K562 (cell line): ENCODE data around the gene SPATA2. TPM values are rescaled to one million over a fixed set of nuclear protein-coding genes. Genes with fewer than 3 reads are reported as not detected.
A peak's percentile ranks its signal among the peaks of the same experiment; 100 is the strongest.
"Not testable (repeated sequence)": the region's sequence is repeated elsewhere in the genome, so short reads cannot be mapped to it uniquely, and the experiment has no call there.

Source experiments
- ATAC-seq: fragments of 200-7000 bp; cut with Tn5 transposase; 3 replicates; pipeline ENCODE4 v1.9.1; 2020; ENCODE audit warnings: moderate library complexity
- BruUV-seq: library from RNA; stranded (reverse); fragments of 400-500 nt; replicated peaks from 2 replicates; lab custom pipeline; 2021; lab: Mats Ljungman, UMichigan
- CTCF ChIA-PET: fragments of 300-600 bp; formaldehyde crosslinking; extraction: SDS; loops from one replicate; lab custom pipeline; 2021; ENCODE audit warnings: low intra/inter-chr PET ratio; lab: Yijun Ruan, JAX
- POLR2A ChIA-PET: fragments of 300-600, 350-650 bp; sonication (Branson Sonifier 250); formaldehyde crosslinking; extraction: SDS; loops from one replicate; lab custom pipeline; 2021; ENCODE audit warnings: antibody characterized with exemption, inconsistent platforms; lab: Yijun Ruan, JAX
- DNase-seq, 4 experiments: peaks; one replicate each; pipeline versions ENCODE4 v3.0.0 to v3.0.0-alpha.2; 2011 to 2018; ENCODE audit warnings: low spot score in 3 of 4, mixed read lengths in 3 of 4; ENCODE audit errors: extremely low read depth in 1 of 4
- FAIRE-seq: peaks from 2 replicates; lab custom pipeline; 2011; peaks lifted over from hg19 to GRCh38; lab: Jason Lieb, UNC
- H2AFZ ChIP-seq: 2 replicates; pipeline ENCODE4 v1.6.0; 2011; ENCODE audit warnings: low read depth, low read length, control low read depth, inconsistent platforms
- H3K27ac ChIP-seq: fragments of 200-600 bp; 3 replicates; pipeline ENCODE4 v1.8.0; 2011; ENCODE audit warnings: low read depth, mild to moderate bottlenecking, control low read depth, inconsistent platforms, low read length, moderate library complexity, mixed read lengths; ENCODE audit errors: extremely low read depth
- H3K27me3 ChIP-seq, 2 experiments: fragments of 300-600 bp in 1 of 2; 2 replicates in 1 of 2; 3 replicates in 1 of 2; pipeline versions ENCODE4 v1.6.0 to v1.8.0; 2011; ENCODE audit warnings: inconsistent platforms in 2 of 2, low read length in 2 of 2, mild to moderate bottlenecking in 1 of 2, mixed read lengths in 1 of 2, moderate library complexity in 1 of 2; ENCODE audit not compliant: control insufficient read depth in 2 of 2, insufficient read depth in 2 of 2
- H3K36me3 ChIP-seq: fragments of 300-600 bp; 3 replicates; pipeline ENCODE4 v1.8.0; 2011; ENCODE audit warnings: mild to moderate bottlenecking, low read length, inconsistent platforms; ENCODE audit not compliant: control insufficient read depth, insufficient read depth
- H3K4me1 ChIP-seq, 2 experiments: fragments of 200-600 bp in 1 of 2; replicated peaks in 1 of 2; 2 replicates in 1 of 2; 3 replicates in 1 of 2; pipeline versions ENCODE4 v1.5.1 to v1.8.0; 2011; ENCODE audit warnings: inconsistent platforms in 2 of 2, low read length in 2 of 2, mild to moderate bottlenecking in 1 of 2, mixed read lengths in 1 of 2, moderate library complexity in 1 of 2; ENCODE audit not compliant: control insufficient read depth in 2 of 2, insufficient read depth in 2 of 2
- H3K4me2 ChIP-seq: 2 replicates; pipeline ENCODE4 v1.6.1; 2011; ENCODE audit warnings: low read length, control low read depth, inconsistent platforms, mixed read lengths; ENCODE audit not compliant: insufficient read depth
- H3K4me3 ChIP-seq: fragments of 200-600 bp; sonication (generic), shearing (Covaris generic); 2 replicates; pipeline ENCODE4 v1.5.1; 2016; ENCODE audit warnings: control low read depth, inconsistent platforms
- H3K79me2 ChIP-seq: fragments of 200-600 bp; 3 replicates; pipeline ENCODE4 v1.8.0; 2011; ENCODE audit warnings: low read length, inconsistent platforms; ENCODE audit not compliant: control insufficient read depth, insufficient read depth
- H3K9ac ChIP-seq, 2 experiments: 2 replicates each; pipeline versions ENCODE4 v1.6.0 to v1.6.1; 2011; ENCODE audit warnings: low read depth in 2 of 2, low read length in 2 of 2, control low read depth in 1 of 2, inconsistent platforms in 1 of 2, mild to moderate bottlenecking in 1 of 2, mixed read lengths in 1 of 2; ENCODE audit not compliant: insufficient read depth in 1 of 2
- H3K9me1 ChIP-seq: one replicate; pipeline ENCODE4 v1.6.0; 2011; ENCODE audit warnings: inconsistent platforms, mild to moderate bottlenecking, low read length, moderate library complexity; ENCODE audit not compliant: control insufficient read depth, insufficient read depth
- H3K9me3 ChIP-seq: replicated peaks from 2 replicates; pipeline ENCODE4 v1.5.1; 2011; ENCODE audit warnings: low read depth, low read length, inconsistent platforms; ENCODE audit not compliant: control insufficient read depth, insufficient read depth
- H4K20me1 ChIP-seq: replicated peaks from 2 replicates; pipeline ENCODE4 v1.6.1; 2011; ENCODE audit warnings: low read length, inconsistent platforms, mixed read lengths; ENCODE audit not compliant: control insufficient read depth, insufficient read depth
- CTBP1 ChIP-seq: fragments of 450-650 bp; IDR thresholded peaks from 2 replicates; pipeline ENCODE4 v1.6.1; 2016; ENCODE audit warnings: borderline replicate concordance
- ESRRA ChIP-seq: fragments of 450-650 bp; IDR thresholded peaks from 2 replicates; pipeline ENCODE4 v1.6.1; 2014; ENCODE audit warnings: low read depth, mild to moderate bottlenecking, moderate library complexity, borderline replicate concordance
- NFIC ChIP-seq: fragments of 450-650 bp; IDR thresholded peaks from 2 replicates; pipeline ENCODE4 v1.6.1; 2017; ENCODE audit warnings: mild to moderate bottlenecking, inconsistent platforms
- WGBS: fragments of 100-300 bp; shearing (Covaris generic); methylation state at CpG from one replicate; pipeline ENCODE4 v1.1.6; 2016; ENCODE audit warnings: low coverage, mixed read lengths; ENCODE audit not compliant: insufficient coverage; ENCODE audit errors: missing lambda C conversion rate; 5-methylcytosine and 5-hydroxymethylcytosine counted together
- in situ Hi-C: fragments of 300-500 bp; cut with MboI; formaldehyde crosslinking; loops from 4 replicates; pipeline ENCODE4 v1.15.0; 2018; ENCODE audit warnings: inconsistent platforms, mixed read lengths
- intact Hi-C: fragments of 100-400 bp; cut with micrococcal nuclease; formaldehyde crosslinking; loops from 2 replicates; pipeline ENCODE4 v1.14.2; 2022
- polyA plus RNA-seq, 8 experiments: library from polyadenylated mRNA; depleted of rRNA in 4 of 8; stranded (reverse) in 5 of 8; unstranded in 3 of 8; fragments of >200 nt; fragmentation: Nextera tagmentation in 2 of 8; fragmentation: Illumina TruSeq in 1 of 8; extraction: Ambion mirVana in 2 of 8; extraction: Trizol in 1 of 8; gene quantifications; 2 replicates each; pipeline versions ENCODE4 v1.2.1 to v1.2.3, GENCODE V29; 2011 to 2014; ENCODE audit warnings: inconsistent platforms in 1 of 8, missing spikeins in 1 of 8
- total RNA-seq, 7 experiments: library from RNA; depleted of rRNA in 6 of 7; stranded (reverse); fragments of >200 nt in 6 of 7; fragmentation: Illumina TruSeq in 2 of 7; extraction: Trizol in 2 of 7; gene quantifications; 2 replicates each; pipeline versions ENCODE4 v1.2.1 to v1.2.3, GENCODE V29; 2011 to 2021; ENCODE audit warnings: low replicate concordance in 1 of 7
- TF ChIP-seq, protein P1 (sequence below): sonication (generic); IDR thresholded peaks from 2 replicates; pipeline ENCODE4 v1.6.1; 2016
- TF ChIP-seq, protein P2 (sequence below), 3 experiments: IDR thresholded peaks in 2 of 3; conservative IDR thresholded peaks in 1 of 3; 2 replicates each; pipeline ENCODE4 v1.5.1; 2011 to 2012; ENCODE audit warnings: low read length in 3 of 3, mild to moderate bottlenecking in 3 of 3, control low read depth in 2 of 3, improper control_type of control experiment in 1 of 3, inconsistent platforms in 1 of 3, low read depth in 1 of 3, mixed read lengths in 1 of 3, moderate library complexity in 1 of 3; ENCODE audit not compliant: insufficient read depth in 2 of 3

SPATA2 gene
- total and polyA plus RNA-seq, 9 of the 15 experiments (the other 6 are each of a cell fraction or from before 2014, with no cell fraction given), result 0.46 to 8.2 (median 2.7) TPM

DNA sequence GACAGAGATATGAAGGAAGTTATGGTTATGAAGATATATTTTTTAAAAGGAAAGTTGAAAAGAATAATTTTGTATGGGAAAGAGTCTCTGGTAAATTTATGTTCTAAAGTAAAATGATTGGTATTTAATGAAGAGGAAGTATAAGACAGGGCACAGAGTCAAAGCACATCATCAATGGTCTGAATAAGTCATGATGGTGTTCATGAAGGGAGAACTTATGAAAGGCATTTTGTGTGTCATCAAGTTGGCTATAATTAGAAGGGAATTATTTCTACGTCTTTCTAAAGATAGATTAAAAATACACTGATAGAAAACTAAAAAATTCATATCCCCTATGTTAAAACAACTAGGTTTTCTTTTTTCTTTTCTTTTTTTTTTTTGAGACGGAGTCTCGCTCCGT, 46.1 kb upstream of the SPATA2 start (continued):
- TF ChIP-seq, protein P1, sequence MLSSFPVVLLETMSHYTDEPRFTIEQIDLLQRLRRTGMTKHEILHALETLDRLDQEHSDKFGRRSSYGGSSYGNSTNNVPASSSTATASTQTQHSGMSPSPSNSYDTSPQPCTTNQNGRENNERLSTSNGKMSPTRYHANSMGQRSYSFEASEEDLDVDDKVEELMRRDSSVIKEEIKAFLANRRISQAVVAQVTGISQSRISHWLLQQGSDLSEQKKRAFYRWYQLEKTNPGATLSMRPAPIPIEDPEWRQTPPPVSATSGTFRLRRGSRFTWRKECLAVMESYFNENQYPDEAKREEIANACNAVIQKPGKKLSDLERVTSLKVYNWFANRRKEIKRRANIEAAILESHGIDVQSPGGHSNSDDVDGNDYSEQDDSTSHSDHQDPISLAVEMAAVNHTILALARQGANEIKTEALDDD, result no peak

DNA sequence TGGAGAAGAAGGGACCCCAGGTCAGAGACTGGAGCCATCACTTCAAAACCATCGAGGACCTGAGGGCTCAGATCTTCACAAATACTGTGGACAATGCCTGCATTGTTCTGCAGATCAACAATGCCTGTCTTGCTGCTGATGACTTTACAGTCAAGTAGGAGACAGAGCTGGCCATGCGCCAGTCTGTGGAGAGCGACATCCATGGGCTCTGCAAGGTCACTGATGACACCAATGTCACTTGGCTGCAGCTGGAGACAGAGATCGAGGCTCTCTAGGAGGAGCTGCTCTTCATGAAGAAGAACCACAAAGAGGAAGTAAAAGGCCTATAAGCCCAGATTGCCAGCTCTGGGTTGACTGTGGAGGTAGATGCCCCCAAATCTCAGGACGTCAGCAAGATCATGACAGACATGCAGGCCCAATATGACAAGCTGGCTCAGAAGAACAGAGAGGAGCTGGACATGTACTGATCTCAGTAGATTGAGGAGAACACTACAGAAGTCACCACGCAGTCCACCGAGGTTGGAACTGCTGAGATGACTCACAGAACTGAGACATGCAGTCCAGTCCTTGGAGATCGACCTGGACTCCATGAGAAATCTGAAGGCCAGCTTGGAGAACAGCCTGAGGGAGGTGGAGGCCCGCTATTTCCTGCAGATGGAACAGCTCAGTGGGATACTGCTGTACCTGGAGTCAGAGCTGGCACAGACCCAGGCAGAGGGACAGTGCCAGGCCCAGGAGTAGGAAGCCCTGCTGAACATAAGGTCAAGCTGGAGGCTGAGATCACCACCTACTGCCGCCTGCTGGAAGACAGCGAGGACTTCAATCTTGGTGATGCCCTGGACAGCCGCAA, 42.0 kb upstream of the SPATA2 start:
- peak in 1 of 4 experiments; percentile 0 for DNase-seq
- not testable (repeated sequence) for H3K9me1 ChIP-seq, H3K27ac ChIP-seq, H4K20me1 ChIP-seq, H3K9ac ChIP-seq
- WGBS, result 77% methylated on average over 12 of the region's 12 CpGs
- TF ChIP-seq, protein P2, sequence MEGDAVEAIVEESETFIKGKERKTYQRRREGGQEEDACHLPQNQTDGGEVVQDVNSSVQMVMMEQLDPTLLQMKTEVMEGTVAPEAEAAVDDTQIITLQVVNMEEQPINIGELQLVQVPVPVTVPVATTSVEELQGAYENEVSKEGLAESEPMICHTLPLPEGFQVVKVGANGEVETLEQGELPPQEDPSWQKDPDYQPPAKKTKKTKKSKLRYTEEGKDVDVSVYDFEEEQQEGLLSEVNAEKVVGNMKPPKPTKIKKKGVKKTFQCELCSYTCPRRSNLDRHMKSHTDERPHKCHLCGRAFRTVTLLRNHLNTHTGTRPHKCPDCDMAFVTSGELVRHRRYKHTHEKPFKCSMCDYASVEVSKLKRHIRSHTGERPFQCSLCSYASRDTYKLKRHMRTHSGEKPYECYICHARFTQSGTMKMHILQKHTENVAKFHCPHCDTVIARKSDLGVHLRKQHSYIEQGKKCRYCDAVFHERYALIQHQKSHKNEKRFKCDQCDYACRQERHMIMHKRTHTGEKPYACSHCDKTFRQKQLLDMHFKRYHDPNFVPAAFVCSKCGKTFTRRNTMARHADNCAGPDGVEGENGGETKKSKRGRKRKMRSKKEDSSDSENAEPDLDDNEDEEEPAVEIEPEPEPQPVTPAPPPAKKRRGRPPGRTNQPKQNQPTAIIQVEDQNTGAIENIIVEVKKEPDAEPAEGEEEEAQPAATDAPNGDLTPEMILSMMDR (IDR thresholded peaks at IDR 0.05 in 2 of 3, conservative IDR thresholded peaks at IDR 0.05 in 1 of 3; ENCODE audit: insufficient read depth in 2 of 3, low read depth in 1 of 3, low read length in 3 of 3), result peak in 1 of 3 experiments; percentile 7; a peak in 2 of 6 replicates
- TF ChIP-seq CTBP1, result 0 out of 2 replicates have a peak, but pooled peaks have one; percentile 24
- TF ChIP-seq NFIC, result peak; percentile 52
- TF ChIP-seq ESRRA, result peak; percentile 87
- TF ChIP-seq, all 486 proteins: peak for 4; not testable (repeated sequence) for 482
- peaks cover 50% of the 10 kb centered on the region; the same call in 2 of the 3 replicates for H3K36me3 ChIP-seq
- FAIRE-seq, result peak; percentile 15
- BruUV-seq, intact Hi-C loops, H3K4me3 ChIP-seq, H3K27me3 ChIP-seq, H3K4me1 ChIP-seq, H3K4me2 ChIP-seq, in situ Hi-C loops, ATAC-seq, H3K9me3 ChIP-seq, H2AFZ ChIP-seq, H3K79me2 ChIP-seq: not testable (repeated sequence)
- ChIA-PET POLR2A (interaction anchor here (0.7 to 1.2 kb wide), 2 partner anchors 12 to 15 kb away, joined by 4 to 5 read pairs; no protein-coding TSS in a partner anchor), CTCF (interaction anchor here (0.6 kb wide), 1 partner anchor 114 kb away, joined by 4 read pairs; no protein-coding TSS in a partner anchor)
